ENCODE measurements around the gene ITPR3. TPM values are rescaled to one million over a fixed set of nuclear protein-coding genes. Genes with fewer than 3 reads are reported as not detected.

The ITPR3 gene
- total and polyA plus RNA-seq, 2 experiments from 2014 or later: 4.9 to 10.4 TPM

DNA sequence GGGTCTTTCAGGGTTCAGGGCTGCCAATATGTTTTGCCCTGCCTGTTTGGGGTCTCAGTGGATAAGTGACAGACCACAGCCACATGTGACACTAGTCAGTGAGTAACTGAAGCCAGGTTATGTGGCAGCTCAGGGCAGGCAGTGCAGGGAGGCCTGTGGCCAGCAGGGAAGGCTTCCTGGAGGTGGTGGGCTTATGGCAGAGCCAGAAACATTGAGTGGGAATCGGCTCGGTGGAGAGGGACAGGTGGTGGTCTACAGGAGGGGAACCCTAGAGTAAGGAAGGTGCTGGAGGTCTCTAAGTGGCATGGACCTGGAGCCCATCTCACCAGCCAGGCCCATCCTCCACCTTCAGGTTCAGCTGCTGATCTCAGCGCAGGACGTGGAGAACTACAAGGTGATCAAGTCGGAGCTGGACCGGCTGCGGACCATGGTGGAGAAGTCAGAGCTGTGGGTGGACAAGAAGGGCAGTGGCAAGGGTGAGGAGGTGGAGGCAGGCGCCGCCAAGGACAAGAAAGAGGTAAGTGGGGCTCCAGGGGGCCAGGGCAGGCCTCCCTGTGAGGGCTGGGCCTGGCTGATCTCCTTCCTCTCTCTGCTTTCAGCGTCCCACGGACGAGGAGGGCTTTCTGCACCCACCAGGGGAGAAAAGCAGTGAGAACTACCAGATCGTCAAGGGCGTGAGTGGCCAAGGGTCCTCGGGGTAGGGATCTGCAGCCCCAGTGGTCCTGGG lies 55.5 kb downstream of the ITPR3 start:
- no peaks in the 10 kb centered on the region for H3K27me3 ChIP-seq (replicated peaks; ENCODE audit: insufficient read depth)
- H3K36me3 ChIP-seq (ENCODE audit: low read depth): no peaks in the 10 kb centered on the region
- peak overlapping the region; percentile 32 for H3K4me2 ChIP-seq (ENCODE audit: unreplicated experiment)
- no peaks in the 10 kb centered on the region for H4K20me1 ChIP-seq (ENCODE audit: insufficient read depth)
- in situ Hi-C loops (cut with MboI): no loop called here
- no peak overlapping the region for H2AFZ ChIP-seq
- H3K9ac ChIP-seq: peak overlapping the region; percentile 10; the same call in 1 of the 2 replicates
- peaks cover 38% of the 10 kb centered on the region for H3K4me1 ChIP-seq (ENCODE audit: insufficient read depth)
- no peaks in the 10 kb centered on the region for H3K9me3 ChIP-seq (ENCODE audit: low read depth)
- no peak for TF ChIP-seq EZH2phosphoT487 (IDR thresholded peaks at IDR 0.05; ENCODE audit: insufficient read depth, low read depth)
- TF ChIP-seq EZH2 (IDR thresholded peaks at IDR 0.05; ENCODE audit: insufficient read depth, poor library complexity, severe bottlenecking): no peak
- H3K9me2 ChIP-seq (ENCODE audit: insufficient read depth): no peaks in the 10 kb centered on the region
- no peak overlapping the region for H3K4me3 ChIP-seq
- peak overlapping the region; percentile 43 for H3K27ac ChIP-seq
- H3K79me2 ChIP-seq (ENCODE audit: insufficient read depth): no peaks in the 10 kb centered on the region
- 60 to 69% methylated on average over 11 to 15 of the region's 15 CpGs for WGBS, 2 experiments (ENCODE audit: low coverage in 1 of 2, low lambda C conversion rate in 2 of 2, missing lambda C conversion rate in 2 of 2)
- no peak for DNase-seq
- peaks cover 20% of the 10 kb centered on the region; the same call in 1 of the 2 replicates for H3F3A ChIP-seq (ENCODE audit: insufficient read depth)

DNA sequence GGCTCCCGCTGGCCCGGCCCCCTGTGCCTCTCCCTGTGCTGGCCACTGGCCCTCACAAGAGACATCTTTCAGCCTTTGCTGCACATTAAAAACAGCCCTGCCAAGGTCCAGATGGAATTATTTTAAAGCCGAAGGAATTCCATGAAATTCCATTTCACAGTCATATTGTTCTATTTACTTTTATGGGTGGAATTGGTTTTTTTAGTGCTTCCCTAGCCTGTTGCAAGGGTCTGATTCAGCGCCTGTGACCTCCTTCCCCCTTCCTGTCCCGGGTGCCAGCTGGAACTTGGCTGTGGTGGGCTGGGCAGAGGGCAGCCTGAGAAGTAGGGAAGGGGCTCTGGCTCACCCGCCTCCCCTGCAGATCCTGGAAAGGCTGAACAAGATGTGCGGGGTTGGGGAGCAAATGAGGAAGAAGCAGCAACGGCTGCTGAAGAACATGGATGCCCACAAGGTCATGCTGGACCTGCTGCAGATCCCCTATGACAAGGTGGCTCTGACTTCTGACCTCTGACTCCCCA lies 56.1 kb downstream of the ITPR3 start:
- peak overlapping the region; percentile 43 for H3K27ac ChIP-seq
- peaks cover 20% of the 10 kb centered on the region; the same call in 1 of the 2 replicates for H3F3A ChIP-seq (ENCODE audit: insufficient read depth)
- peak; percentile 72 for DNase-seq
- no peaks in the 10 kb centered on the region for H3K79me2 ChIP-seq (ENCODE audit: insufficient read depth)
- in situ Hi-C loops (cut with MboI): no loop called here
- WGBS, 2 experiments (ENCODE audit: low coverage in 1 of 2, low lambda C conversion rate in 2 of 2, missing lambda C conversion rate in 2 of 2): 17 to 22% methylated on average over 8 of the region's 8 CpGs
- H3K27me3 ChIP-seq (replicated peaks; ENCODE audit: insufficient read depth): no peaks in the 10 kb centered on the region
- H3K36me3 ChIP-seq (ENCODE audit: low read depth): no peaks in the 10 kb centered on the region
- no peaks in the 10 kb centered on the region for H3K9me2 ChIP-seq (ENCODE audit: insufficient read depth)
- no peak overlapping the region for H3K4me3 ChIP-seq
- H4K20me1 ChIP-seq (ENCODE audit: insufficient read depth): no peaks in the 10 kb centered on the region
- H2AFZ ChIP-seq: no peak overlapping the region
- no peaks in the 10 kb centered on the region for H3K9me3 ChIP-seq (ENCODE audit: low read depth)
- peak overlapping the region; percentile 32 for H3K4me2 ChIP-seq (ENCODE audit: unreplicated experiment)
- H3K4me1 ChIP-seq (ENCODE audit: insufficient read depth): peaks cover 38% of the 10 kb centered on the region
- peak overlapping the region; percentile 10; the same call in 1 of the 2 replicates for H3K9ac ChIP-seq
- TF ChIP-seq EZH2 (IDR thresholded peaks at IDR 0.05; ENCODE audit: insufficient read depth, poor library complexity, severe bottlenecking) (no peak), EZH2phosphoT487 (IDR thresholded peaks at IDR 0.05; ENCODE audit: insufficient read depth, low read depth) (no peak)

DNA sequence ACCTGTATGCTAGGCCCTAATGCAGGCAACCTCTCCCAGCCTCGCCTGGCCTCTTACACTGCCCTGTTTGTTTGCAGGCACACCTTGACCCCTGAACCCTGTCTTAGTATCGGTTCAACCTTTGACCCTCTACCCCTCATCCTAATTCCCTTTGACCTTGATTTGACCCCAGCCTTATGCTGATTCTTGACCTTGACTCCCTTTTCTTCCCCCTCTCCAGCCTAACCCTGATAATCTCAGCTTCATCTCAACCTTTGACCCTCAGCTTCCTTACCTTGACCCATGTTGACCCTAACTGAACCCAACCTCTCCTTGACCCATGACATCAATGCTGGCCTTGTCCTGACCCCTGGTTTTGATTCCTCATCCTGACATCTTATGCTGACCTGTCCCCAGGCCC lies 56.6 kb downstream of the ITPR3 start:
- H3K36me3 ChIP-seq (ENCODE audit: low read depth): no peaks in the 10 kb centered on the region
- TF ChIP-seq EZH2phosphoT487 (IDR thresholded peaks at IDR 0.05; ENCODE audit: insufficient read depth, low read depth) (no peak), EZH2 (IDR thresholded peaks at IDR 0.05; ENCODE audit: insufficient read depth, poor library complexity, severe bottlenecking) (no peak)
- in situ Hi-C loops (cut with MboI): no loop called here

DNA sequence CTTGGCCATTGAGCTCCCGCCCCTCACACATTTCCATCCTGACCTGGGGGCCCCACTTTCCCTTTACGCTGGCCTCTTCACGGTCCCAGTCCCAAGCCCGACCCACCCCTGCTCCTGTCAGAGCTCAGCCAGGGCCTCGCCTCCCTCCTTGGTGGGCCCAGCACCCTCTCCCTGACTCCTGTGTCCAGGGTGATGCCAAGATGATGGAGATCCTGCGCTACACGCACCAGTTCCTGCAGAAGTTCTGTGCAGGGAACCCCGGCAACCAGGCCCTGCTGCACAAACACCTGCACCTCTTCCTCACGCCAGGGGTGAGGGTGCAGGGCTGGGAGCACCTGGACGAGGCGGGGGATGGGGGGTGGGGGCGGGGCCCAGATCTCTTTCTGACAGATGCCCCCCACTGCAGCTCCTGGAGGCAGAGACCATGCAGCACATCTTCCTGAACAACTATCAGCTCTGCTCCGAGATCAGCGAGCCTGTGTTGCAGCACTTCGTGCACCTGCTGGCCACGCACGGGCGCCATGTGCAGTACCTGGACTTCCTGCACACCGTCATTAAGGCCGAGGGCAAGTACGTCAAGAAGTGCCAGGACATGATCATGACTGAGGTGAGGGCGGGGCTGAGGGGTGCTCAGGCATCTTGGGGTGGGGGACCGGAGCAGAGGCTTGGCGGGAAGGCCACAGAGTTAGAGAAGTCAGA lies 57.3 kb downstream of the ITPR3 start:
- Histone ChIP-seq H3K27me3 (replicated peaks; ENCODE audit: insufficient read depth) (no peaks in the 10 kb centered on the region), H3K4me3 (no peak overlapping the region), H3K9ac (no peak overlapping the region), H4K20me1 (ENCODE audit: insufficient read depth) (no peaks in the 10 kb centered on the region), H3K4me1 (ENCODE audit: insufficient read depth) (peaks cover 32% of the 10 kb centered on the region), H2AFZ (no peak overlapping the region), H3K27ac (no peak overlapping the region), H3K36me3 (ENCODE audit: low read depth) (no peaks in the 10 kb centered on the region), H3K9me3 (ENCODE audit: low read depth) (no peaks in the 10 kb centered on the region), H3K9me2 (ENCODE audit: insufficient read depth) (no peaks in the 10 kb centered on the region), H3F3A (ENCODE audit: insufficient read depth) (peaks cover 20% of the 10 kb centered on the region; the same call in 1 of the 2 replicates), H3K79me2 (ENCODE audit: insufficient read depth) (no peaks in the 10 kb centered on the region), H3K4me2 (ENCODE audit: unreplicated experiment) (no peak overlapping the region)
- 88% methylated on average over 19 to 23 of the region's 24 CpGs for WGBS, 2 experiments (ENCODE audit: low coverage in 1 of 2, low lambda C conversion rate in 2 of 2, missing lambda C conversion rate in 2 of 2)
- TF ChIP-seq EZH2phosphoT487 (IDR thresholded peaks at IDR 0.05; ENCODE audit: insufficient read depth, low read depth) (no peak), EZH2 (IDR thresholded peaks at IDR 0.05; ENCODE audit: insufficient read depth, poor library complexity, severe bottlenecking) (no peak)
- DNase-seq: no peak
- in situ Hi-C loops (cut with MboI): no loop called here

More for the DNA sequence above, 56.6 kb downstream of the ITPR3 start:
- Histone ChIP-seq H3K79me2 (ENCODE audit: insufficient read depth) (no peaks in the 10 kb centered on the region), H4K20me1 (ENCODE audit: insufficient read depth) (no peaks in the 10 kb centered on the region), H3K27me3 (replicated peaks; ENCODE audit: insufficient read depth) (no peaks in the 10 kb centered on the region), H3K4me2 (ENCODE audit: unreplicated experiment) (no peak overlapping the region), H3K9ac (no peak overlapping the region), H3F3A (ENCODE audit: insufficient read depth) (peaks cover 20% of the 10 kb centered on the region; the same call in 1 of the 2 replicates), H3K9me2 (ENCODE audit: insufficient read depth) (no peaks in the 10 kb centered on the region), H3K9me3 (ENCODE audit: low read depth) (no peaks in the 10 kb centered on the region), H3K27ac (peak overlapping the region; percentile 43; the same call in 1 of the 2 replicates), H3K4me1 (ENCODE audit: insufficient read depth) (peaks cover 34% of the 10 kb centered on the region), H3K4me3 (no peak overlapping the region), H2AFZ (no peak overlapping the region)
- no peak for DNase-seq
- 75 to 90% methylated on average over 2 of the region's 2 CpGs for WGBS, 2 experiments (ENCODE audit: low coverage in 1 of 2, low lambda C conversion rate in 2 of 2, missing lambda C conversion rate in 2 of 2)

All from GM23248 (cell line).